HG03575 (cell line): ENCODE measurements around the gene RANBP10.
"Not testable (repeated sequence)": the region's sequence is repeated elsewhere in the genome, so short reads cannot be mapped to it uniquely, and the experiment has no call there.

Experiments
- ATAC-seq: cut with Tn5 transposase; IDR thresholded peaks from one replicate; pipeline ENCODE4 v1.9.1; 2021; ENCODE audit not compliant: unreplicated experiment, insufficient number of reproducible peaks, low FRiP score; ENCODE audit errors: extremely low read depth

Gene RANBP10

GRCh38 chr16:67699265-67699664 lies 107.1 kb downstream of the RANBP10 start:
- ATAC-seq, result no peak

- ATAC-seq, result no peak
These were observed 108.8 kb downstream of the RANBP10 start for GRCh38 chr16:67697422-67698185.

GRCh38 chr16:67694611-67695010 lies 111.7 kb downstream of the RANBP10 start:
- ATAC-seq, result no peak

GRCh38 chr16:67693517-67694285 lies 112.7 kb downstream of the RANBP10 start:
- ATAC-seq, result not testable (repeated sequence)

- no peak for ATAC-seq
These were observed 120.8 kb downstream of the RANBP10 start for GRCh38 chr16:67685388-67686112.

- no peak for ATAC-seq
These were observed 122.6 kb downstream of the RANBP10 start for GRCh38 chr16:67683767-67684166.

- ATAC-seq, result no peak
These were observed 126.1 kb downstream of the RANBP10 start for GRCh38 chr16:67679935-67680897.

GRCh38 chr16:67678354-67679023 lies 127.9 kb downstream of the RANBP10 start:
- no peak for ATAC-seq

GRCh38 chr16:67677712-67678111 lies 128.6 kb downstream of the RANBP10 start:
- no peak for ATAC-seq

- no peak for ATAC-seq
These were observed 129.4 kb downstream of the RANBP10 start for GRCh38 chr16:67676939-67677338.

- ATAC-seq, result no peak
These were observed 129.8 kb downstream of the RANBP10 start for GRCh38 chr16:67676516-67676915.

GRCh38 chr16:67675999-67676398 lies 130.4 kb downstream of the RANBP10 start:
- ATAC-seq, result no peak

GRCh38 chr16:67675579-67675935 lies 130.8 kb downstream of the RANBP10 start:
- ATAC-seq, result no peak

GRCh38 chr16:67674851-67675578 lies 131.3 kb downstream of the RANBP10 start:
- no peak for ATAC-seq

GRCh38 chr16:67673712-67674580 lies 132.4 kb downstream of the RANBP10 start:
- ATAC-seq, result no peak
